AG08395 (cell line): Measurements from ENCODE around the gene CYP4A22.
"Not testable (repeated sequence)": the region's sequence is repeated elsewhere in the genome, so short reads cannot be mapped to it uniquely, and the experiment has no call there.

Experiments
- DNase-seq: peaks from one replicate; pipeline ENCODE4 v3.0.0; 2012; ENCODE audit warnings: mixed read lengths, low spot score

The CYP4A22 gene

GRCh38 chr1:47157957-47158356 lies 20.7 kb downstream of the CYP4A22 start:
- DNase-seq = not testable (repeated sequence)

DNA sequence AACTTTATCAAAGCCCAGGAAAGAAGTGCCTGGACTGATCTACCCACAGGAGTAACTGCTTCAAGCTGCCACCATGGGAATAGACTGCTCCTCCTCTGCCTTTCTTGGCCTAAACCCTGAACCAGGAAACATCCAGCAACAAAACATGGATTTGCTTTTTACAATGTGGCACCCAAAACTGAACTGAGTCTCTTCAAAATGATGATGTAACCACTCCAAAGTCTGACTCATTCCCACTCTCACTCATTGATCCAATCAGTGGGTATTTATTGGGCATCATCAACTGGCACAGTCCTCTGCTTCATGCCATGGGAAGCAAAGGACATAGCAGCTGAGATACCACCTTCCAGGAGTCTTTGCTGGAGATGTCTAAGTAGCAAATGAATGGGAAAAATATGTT lies 23.5 kb downstream of the CYP4A22 start:
- DNase-seq = no peak

DNA sequence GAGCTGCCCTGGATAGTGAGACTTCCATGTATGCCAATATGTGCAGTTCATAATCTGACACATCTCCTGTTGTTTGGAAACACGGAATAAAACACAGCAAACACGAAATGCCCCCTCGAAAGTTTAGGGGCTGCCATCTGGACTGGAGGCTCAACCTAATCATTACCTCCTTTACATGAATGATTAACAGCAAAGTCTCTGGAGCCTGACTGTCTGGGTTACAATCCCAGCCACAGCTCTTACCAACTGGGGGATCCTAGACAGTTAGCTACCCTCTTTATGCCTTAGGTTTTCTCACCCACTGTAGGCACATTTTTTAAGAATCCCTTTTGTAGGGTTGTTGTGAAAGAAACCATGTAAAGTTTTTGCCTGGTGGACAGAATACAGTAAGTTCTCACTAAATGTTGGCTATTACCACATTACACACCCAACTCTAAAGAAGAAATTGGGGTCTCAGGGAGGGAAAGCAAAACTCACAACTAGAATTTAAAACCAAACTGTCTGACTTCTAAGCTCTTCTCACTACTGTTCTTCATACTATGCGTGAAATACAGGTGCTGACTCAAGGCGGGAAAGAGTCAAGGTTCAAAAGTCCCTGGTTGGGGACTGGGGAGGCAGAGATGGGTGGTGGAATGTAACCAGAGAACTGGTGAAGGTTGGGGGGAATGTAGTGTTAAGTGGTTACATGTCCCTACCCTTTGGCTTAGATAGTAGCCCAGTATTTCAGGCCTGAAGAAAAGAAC lies 24.2 kb downstream of the CYP4A22 start:
- DNase-seq = no peak

DNA sequence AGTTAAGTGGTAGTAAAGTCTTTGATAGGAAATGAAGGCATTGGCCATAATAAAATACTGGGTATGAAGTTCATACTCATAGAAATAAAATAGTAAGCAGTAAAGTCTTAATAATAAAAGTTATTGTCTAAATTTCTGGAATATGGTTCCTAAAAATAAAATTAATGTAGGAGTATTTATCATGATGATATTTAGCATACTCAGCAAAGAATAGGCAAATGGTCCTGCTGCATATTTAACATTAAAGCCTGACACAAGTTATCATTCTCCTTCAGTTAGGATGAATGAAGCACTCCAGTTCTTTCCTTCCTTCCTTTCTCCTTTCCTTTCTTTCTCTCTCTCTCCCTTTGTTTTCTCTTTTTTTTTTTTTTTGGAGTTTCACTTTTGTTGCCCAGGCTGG lies 27.3 kb downstream of the CYP4A22 start:
- DNase-seq = no peak

GRCh38 chr1:47172782-47173181 lies 35.5 kb downstream of the CYP4A22 start:
- no peak for DNase-seq

GRCh38 chr1:47174656-47175020 lies 37.4 kb downstream of the CYP4A22 start:
- DNase-seq = no peak

- DNase-seq = peak; percentile 88
Observed at GRCh38 chr1:47175227-47175934, 38.1 kb downstream of the CYP4A22 start.

DNA sequence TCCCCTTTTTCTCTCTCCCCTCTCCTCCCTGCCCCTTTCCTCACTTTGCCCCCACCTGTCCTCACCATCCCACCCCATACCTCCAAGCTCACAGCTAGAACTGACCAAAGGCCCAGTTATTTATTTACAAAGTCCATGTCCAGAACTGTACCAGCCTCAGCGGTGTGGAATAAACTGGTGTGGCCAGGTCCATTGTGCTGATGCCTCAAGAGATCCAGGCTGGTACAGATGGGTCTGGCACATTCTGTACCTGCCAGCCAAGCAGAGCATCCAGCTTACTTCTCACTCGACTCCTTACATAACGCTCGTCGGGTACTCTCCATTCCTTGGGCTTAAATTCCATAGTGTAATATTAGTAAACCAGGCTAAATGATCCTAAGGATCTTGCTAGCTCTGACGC lies 40.8 kb downstream of the CYP4A22 start:
- DNase-seq = no peak

DNA sequence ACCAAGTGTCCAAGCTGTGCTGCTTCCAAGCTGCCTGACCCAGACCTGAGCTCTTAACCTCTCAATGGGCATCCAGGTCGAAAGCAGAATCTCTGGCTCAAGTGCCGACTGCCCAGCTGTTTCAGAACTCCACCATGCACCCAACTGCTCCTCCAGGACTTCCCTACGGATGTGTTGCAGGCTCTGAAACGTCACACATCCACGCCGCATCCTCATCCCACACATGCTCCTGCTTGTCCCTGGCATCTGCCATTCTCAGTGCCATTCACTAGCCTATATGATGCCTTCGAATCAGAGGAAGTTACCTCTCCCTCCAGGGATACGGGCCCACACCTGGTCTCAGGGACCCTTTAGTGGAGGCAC lies 41.4 kb downstream of the CYP4A22 start:
- no peak for DNase-seq

DNA sequence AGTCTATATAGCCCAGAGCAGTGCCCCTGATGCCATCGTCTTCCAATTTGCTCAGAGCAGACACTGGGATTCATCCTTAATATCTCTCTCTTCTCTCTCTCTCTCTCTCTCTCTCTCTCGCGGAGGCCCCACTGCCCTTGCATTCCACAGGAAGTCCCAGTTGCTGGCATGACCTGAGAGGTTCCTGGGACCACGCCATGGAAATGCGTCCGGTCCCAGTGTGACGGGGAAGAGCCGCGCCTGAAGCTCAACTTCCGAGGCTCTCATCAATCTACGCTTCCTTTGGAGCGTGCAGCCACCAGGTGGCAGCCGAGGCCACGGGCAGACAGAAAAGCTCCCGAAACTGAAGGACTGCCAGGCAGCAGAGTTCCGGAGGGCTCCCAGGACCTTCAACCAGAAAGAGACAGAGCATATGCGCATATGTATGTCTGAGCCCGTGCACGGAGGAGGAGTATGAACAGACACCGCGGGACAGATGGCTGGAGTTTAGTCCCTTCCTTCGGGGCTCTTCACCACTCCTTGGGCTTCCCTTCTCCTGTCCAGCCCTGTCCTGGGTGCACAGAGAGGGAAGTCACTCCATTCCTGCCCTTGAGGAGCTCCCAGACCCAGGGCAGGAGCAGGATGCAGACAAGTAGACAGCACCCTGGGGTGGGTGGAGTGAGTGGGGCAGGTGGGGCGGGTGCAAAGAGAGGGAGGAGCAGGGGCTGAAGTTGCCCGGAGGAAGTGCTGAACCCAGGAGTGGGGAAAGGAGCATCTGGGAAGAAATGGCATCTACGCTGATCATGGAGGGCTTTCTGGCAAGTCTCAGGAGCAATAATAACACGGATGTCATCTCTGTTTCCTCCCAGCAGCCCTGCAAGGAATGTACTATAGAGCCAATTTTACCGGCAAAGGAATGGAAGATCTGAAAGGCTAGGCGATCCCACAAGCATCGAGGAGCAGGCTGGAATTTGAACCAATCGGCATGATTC lies 42.1 kb downstream of the CYP4A22 start:
- peak; percentile 94 for DNase-seq

DNA sequence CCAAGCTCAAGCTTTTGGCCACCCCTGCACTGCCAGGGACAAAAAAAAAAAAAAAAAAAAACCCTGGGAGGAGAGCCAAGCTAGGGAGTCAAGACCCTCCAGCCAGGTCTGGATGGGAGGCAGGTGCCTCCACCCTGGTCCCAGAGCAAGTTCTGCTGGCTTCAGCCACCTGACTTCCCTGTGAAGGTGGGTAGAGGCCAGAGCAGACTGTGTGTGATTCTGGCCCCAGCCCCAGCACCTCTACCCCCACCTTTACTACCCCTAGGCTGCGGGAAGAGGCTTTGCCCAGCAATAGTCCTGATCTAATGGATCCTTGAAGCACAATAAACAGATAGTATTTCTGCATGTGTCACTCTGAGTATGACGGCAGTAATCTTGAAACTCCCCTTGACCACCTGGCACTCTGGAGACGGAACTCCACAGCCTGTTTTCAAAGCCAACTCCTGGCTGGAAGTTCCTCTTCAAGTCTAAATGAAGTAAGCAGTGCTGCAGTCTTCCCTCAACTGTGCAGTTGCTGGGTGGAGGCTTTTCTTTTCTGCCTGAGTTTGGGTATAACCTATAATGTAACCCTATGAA lies 42.8 kb downstream of the CYP4A22 start:
- DNase-seq = no peak

DNA sequence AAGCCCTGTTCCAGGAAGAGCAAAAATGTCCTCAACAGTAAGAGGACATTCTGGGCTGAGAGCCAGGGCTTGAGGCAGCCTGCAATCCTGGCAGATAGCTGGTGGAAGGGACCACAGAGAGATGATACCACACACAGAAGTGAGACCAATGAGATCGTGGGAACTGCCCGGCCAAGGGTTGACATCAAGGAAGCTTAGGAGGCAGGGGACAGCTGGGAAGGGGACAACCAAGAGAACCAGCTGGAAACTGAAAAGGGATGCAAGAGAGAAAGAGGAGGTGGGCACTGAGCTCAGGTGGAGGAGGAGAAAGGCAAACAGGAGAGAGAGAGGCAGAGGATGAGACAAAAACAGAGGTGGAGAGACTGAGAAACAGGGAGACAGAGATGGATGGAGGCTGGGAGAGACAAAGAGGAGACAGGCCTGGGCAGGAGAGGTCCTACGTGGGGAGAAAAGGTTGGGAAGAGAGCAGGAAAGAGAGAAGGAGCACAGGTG lies 43.4 kb downstream of the CYP4A22 start:
- DNase-seq = no peak

DNA sequence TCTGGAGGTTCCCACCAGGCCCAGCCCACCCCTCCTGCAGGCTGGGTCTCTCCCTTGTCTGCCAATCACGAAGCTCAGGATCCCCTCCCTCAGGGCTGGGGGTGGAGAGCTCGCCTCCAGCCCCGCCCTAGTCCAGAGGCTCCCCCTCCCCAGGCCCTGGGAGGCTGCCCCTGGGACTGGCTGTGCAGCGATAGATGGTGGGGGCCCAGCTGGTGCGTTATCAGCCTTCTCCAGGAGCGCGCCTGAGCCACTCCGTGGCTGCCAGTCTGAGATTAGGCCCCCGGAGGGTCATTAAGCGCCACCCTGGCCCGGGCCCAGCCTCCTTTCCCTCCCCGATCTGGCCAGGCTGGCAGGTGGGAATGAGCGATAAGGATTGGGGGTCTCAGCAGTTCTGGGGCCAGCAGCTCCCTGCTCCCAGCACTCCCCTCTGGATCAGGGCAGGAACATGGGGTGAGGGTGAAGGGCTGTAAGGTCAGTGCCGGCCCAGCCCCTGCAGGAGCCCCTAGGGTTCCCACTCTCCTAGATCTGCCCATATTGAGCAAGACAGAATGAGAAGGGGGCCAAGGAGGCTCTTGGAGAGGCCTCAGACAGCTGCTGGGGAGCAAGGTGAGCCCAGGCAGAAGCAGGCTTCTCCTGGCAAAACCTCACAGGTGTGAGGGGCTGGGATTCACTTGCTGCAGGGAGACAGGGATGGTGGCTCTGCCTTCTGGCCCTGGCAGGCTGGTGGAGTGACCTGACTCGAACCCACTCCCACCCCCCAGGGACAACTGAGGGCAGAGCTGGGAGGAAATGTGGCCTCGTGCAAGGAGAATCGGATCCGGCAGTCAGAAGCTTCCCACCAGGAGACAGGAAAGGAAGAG lies 44.1 kb downstream of the CYP4A22 start:
- no peak for DNase-seq

DNA sequence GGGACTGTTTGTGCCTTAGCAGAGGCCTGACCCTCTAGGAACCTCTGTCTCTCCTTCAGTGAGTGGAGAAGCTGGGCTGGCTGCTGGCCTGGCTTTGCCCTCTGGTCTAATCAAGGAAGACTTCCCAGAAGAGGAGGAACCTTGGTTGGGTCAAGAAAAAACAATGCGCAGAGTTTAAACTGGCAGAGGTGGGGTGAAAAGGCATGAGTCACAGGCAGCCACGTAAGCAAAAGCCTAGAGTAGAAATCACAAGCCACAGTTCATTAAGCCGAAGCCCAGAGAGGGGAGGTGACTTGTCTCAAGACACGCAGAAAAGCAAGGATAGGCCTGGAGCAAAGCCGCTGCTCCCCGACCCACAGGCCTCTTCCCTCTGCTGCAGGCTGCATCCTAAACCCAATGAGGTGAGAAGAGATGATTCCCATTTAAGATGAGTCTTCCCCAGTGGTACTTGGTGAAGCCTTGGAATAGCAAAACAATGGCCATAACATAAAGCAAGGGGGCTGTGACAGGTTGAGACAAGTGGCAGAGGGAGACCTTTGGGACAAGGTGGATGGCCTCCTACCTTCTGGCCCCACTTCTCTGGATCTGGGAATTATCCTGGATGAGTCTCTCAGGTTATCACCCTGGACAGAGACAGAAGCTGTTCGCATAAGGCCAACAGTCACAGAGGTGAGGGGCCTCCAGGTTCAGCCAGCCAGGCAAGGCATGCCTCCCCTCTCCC lies 44.9 kb downstream of the CYP4A22 start:
- no peak for DNase-seq

GRCh38 chr1:47182676-47183235 lies 45.5 kb downstream of the CYP4A22 start:
- DNase-seq = no peak

GRCh38 chr1:47183308-47184089 lies 46.3 kb downstream of the CYP4A22 start:
- DNase-seq = no peak

- DNase-seq = no peak
Observed at GRCh38 chr1:47184090-47184821, 47.0 kb downstream of the CYP4A22 start.

DNA sequence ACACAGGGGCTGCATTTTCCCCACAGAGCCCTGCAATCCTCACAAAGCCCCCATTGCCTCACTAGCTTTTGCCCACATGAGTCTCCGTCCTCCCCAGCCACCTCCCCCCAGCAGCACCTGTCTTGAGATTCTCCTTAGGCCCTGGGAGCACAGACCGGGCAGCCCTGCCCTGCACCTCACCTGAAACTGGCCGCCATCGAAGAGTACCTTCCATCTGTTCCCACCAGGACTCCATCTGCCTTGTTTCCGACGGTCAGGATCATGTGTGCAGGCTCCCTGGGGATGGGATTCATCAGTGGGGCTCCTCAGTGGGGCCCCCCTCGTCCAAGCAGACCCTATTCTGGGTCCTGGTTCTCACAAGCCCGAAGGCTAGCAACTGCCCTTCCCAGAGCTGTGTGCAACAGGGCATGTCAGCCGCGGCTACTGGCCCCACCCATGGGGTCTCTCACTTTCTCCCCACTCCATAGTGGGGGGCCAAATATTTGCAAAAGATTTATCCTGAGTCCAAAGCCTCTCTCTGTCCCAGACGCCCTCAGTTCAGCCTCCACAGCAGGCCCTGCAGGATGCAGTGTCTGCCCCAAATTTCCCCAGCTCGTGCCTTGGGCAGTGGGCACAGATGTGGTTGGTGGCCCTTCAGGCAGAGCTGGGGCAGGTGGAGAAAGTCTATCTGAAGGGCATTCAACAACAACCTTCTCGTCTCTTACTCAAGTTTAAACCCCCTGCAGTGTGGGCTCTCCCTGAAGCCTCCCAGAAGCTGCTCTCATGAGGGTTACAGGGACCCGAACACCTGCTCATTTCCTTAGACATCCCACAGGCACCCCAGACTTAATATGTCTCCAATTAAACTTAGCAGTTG lies 47.8 kb downstream of the CYP4A22 start:
- no peak for DNase-seq
